HepG2 (cell line): ENCODE results near the gene SLIT3.

ENCODE experiments used
- ARNTL ChIP-seq: sonication (generic); formaldehyde crosslinking; IDR thresholded peaks from 2 replicates; pipeline ENCODE4 v1.4.0; 2020; ENCODE audit warnings: mild to moderate bottlenecking, missing genetic modification reagents
- HMGA1 ChIP-seq: sonication (generic); formaldehyde crosslinking; conservative IDR thresholded peaks from 2 replicates; pipeline ENCODE4 v1.4.0; 2020; ENCODE audit warnings: missing genetic modification reagents
- SOX5 ChIP-seq: IDR thresholded peaks from 2 replicates; pipeline ENCODE4 v1.6.1; 2016; ENCODE audit warnings: borderline replicate concordance

GRCh38 chr5:168917947-168918600, 382.9 kb downstream of the SLIT3 start:
- TF ChIP-seq ARNTL (CRISPR knock-in tag) (no peak), HMGA1 (CRISPR knock-in tag) (no peak), SOX5 (CRISPR knock-in tag) (no peak)
